MCF 10A (cell line): ENCODE results near the gene TLL2. TPM values are rescaled to one million over a fixed set of nuclear protein-coding genes. Genes with fewer than 3 reads are reported as not detected.
"Not testable (repeated sequence)": the region's sequence is repeated elsewhere in the genome, so short reads cannot be mapped to it uniquely, and the experiment has no call there.

Source experiments
- BruUV-seq: library from RNA; stranded (reverse); fragments of 400-500 nt; replicated peaks from 2 replicates; lab custom pipeline; 2021; lab: Mats Ljungman, UMichigan
- CTCF ChIA-PET: fragments of 300-600 bp; sonication (Branson Sonifier 250); formaldehyde crosslinking; extraction: SDS; loops from one replicate; lab custom pipeline; 2021; ENCODE audit warnings: antibody characterized with exemption, inconsistent platforms; lab: Yijun Ruan, JAX
- POLR2A ChIA-PET: fragments of 300-600, 350-650 bp; sonication (Branson Sonifier 250); formaldehyde crosslinking; extraction: SDS; loops from one replicate; lab custom pipeline; 2020; ENCODE audit warnings: antibody characterized with exemption, inconsistent platforms; lab: Yijun Ruan, JAX
- DNase-seq: peaks from one replicate; pipeline ENCODE4 v3.0.0-alpha.2; 2018; ENCODE audit not compliant: unreplicated experiment
- H3K27ac Mint-ChIP-seq: one replicate; pipeline ENCODE4 v1.8.0; 2022; ENCODE audit warnings: mild to moderate bottlenecking, low read depth, mixed read lengths; ENCODE audit not compliant: unreplicated experiment
- H3K27me3 Mint-ChIP-seq: one replicate; pipeline ENCODE4 v1.8.0; 2022; ENCODE audit warnings: mixed read lengths; ENCODE audit not compliant: insufficient read depth, unreplicated experiment
- H3K36me3 Mint-ChIP-seq: one replicate; pipeline ENCODE4 v1.8.0; 2022; ENCODE audit warnings: mild to moderate bottlenecking, moderate library complexity, mixed read lengths; ENCODE audit not compliant: insufficient read depth, unreplicated experiment
- H3K4me1 Mint-ChIP-seq: one replicate; pipeline ENCODE4 v1.8.0; 2022; ENCODE audit warnings: mixed read lengths; ENCODE audit not compliant: insufficient read depth, unreplicated experiment
- H3K4me3 Mint-ChIP-seq: one replicate; pipeline ENCODE4 v1.8.0; 2022; ENCODE audit warnings: mild to moderate bottlenecking, moderate library complexity, mixed read lengths; ENCODE audit not compliant: unreplicated experiment
- H3K9me3 Mint-ChIP-seq: one replicate; pipeline ENCODE4 v1.8.0; 2022; ENCODE audit warnings: mixed read lengths; ENCODE audit not compliant: unreplicated experiment
- CTCF ChIP-seq: fragments of 200-600 bp; IDR thresholded peaks from one replicate; pipeline ENCODE4 v1.8.0; 2022; ENCODE audit warnings: antibody characterized with exemption, mild to moderate bottlenecking; ENCODE audit not compliant: unreplicated experiment
- intact Hi-C: fragments of 100-400 bp; cut with micrococcal nuclease; formaldehyde crosslinking; loops from 2 replicates; pipeline ENCODE4 v1.14.1; 2022
- total RNA-seq: library from RNA; stranded (reverse); gene quantifications from 2 replicates; pipeline ENCODE4 v1.2.3, GENCODE V29; 2022

TLL2 gene
- total RNA-seq, 1 experiment from 2014 or later, result not detected

- H3K36me3 Mint-ChIP-seq, result peaks cover 18% of the 10 kb centered on the region
- peaks cover 3% of the 10 kb centered on the region for H3K4me1 Mint-ChIP-seq
- no peaks in the 10 kb centered on the region for H3K9me3 Mint-ChIP-seq
- H3K4me3 Mint-ChIP-seq, result no peak overlapping the region
- TF ChIP-seq CTCF, result peak; percentile 26
- peak; percentile 16 for DNase-seq
- CTCF ChIA-PET, result interaction anchor here (0.6 to 1.4 kb wide), 9 partner anchors 11 to 1168 kb away, joined by 3 to 8 read pairs (median 3); no protein-coding TSS in a partner anchor
- POLR2A ChIA-PET, result interaction anchor here (0.6 to 1.1 kb wide), 3 partner anchors 10 to 186 kb away, joined by 3 to 4 read pairs (median 3); no protein-coding TSS in a partner anchor
- intact Hi-C loops, result no loop called here
- no TSS peak for BruUV-seq
- no peak overlapping the region for H3K27ac Mint-ChIP-seq
- no peaks in the 10 kb centered on the region for H3K27me3 Mint-ChIP-seq
Observed at GRCh38 chr10:96556003-96556402, 42.3 kb upstream of the TLL2 start.

- no peaks in the 10 kb centered on the region for H3K9me3 Mint-ChIP-seq
Observed at GRCh38 chr10:96555330-96555729, 41.6 kb upstream of the TLL2 start.

GRCh38 chr10:96548589-96548988, 34.9 kb upstream of the TLL2 start:
- peaks cover 74% of the 10 kb centered on the region for H3K36me3 Mint-ChIP-seq
- no TSS peak for BruUV-seq

More at GRCh38 chr10:96555330-96555729, 41.6 kb upstream of the TLL2 start:
- ChIA-PET CTCF (interaction anchor here (0.8 to 1.4 kb wide), 4 partner anchors 11 to 160 kb away, joined by 3 to 4 read pairs (median 4); no protein-coding TSS in a partner anchor), POLR2A (no interaction called here)
- H3K4me1 Mint-ChIP-seq, result no peaks in the 10 kb centered on the region
- H3K27me3 Mint-ChIP-seq, result no peaks in the 10 kb centered on the region
- intact Hi-C loops, result no loop called here
- H3K36me3 Mint-ChIP-seq, result peaks cover 25% of the 10 kb centered on the region
- H3K27ac Mint-ChIP-seq, result no peak overlapping the region
- H3K4me3 Mint-ChIP-seq, result no peak overlapping the region
- no peak for DNase-seq
- no TSS peak for BruUV-seq
- TF ChIP-seq CTCF, result no peak

GRCh38 chr10:96545558-96545957, 31.8 kb upstream of the TLL2 start:
- H3K27me3 Mint-ChIP-seq, H3K4me3 Mint-ChIP-seq, BruUV-seq, POLR2A ChIA-PET, DNase-seq, intact Hi-C loops, H3K9me3 Mint-ChIP-seq, H3K4me1 Mint-ChIP-seq: not testable (repeated sequence)
- Mint-ChIP-seq H3K27ac (peak overlapping the region; percentile 29), H3K36me3 (peaks cover 71% of the 10 kb centered on the region)
- CTCF ChIA-PET, result interaction anchor here (1.1 to 1.3 kb wide), 3 partner anchors 175 to 472 kb away, joined by 3 to 5 read pairs (median 4); no protein-coding TSS in a partner anchor

More at GRCh38 chr10:96548589-96548988, 34.9 kb upstream of the TLL2 start:
- intact Hi-C loops, result no loop called here
- ChIA-PET POLR2A (no interaction called here), CTCF (interaction anchor here (1.8 kb wide), 2 partner anchors 174 to 178 kb away, joined by 4 to 13 read pairs; no protein-coding TSS in a partner anchor)
- Mint-ChIP-seq H3K27ac (no peak overlapping the region), H3K4me1 (peaks cover 8% of the 10 kb centered on the region), H3K4me3 (no peak overlapping the region), H3K9me3 (no peaks in the 10 kb centered on the region), H3K27me3 (no peaks in the 10 kb centered on the region)
- DNase-seq, result no peak
- no peak for TF ChIP-seq CTCF
